ENCODE data around the gene NCOA7. TPM values are rescaled to one million over a fixed set of nuclear protein-coding genes. Genes with fewer than 3 reads are reported as not detected.

Gene NCOA7
- polyA plus RNA-seq, 1 of the 3 experiments (the other 2 are of a cell fraction), result 16.3 TPM

DNA sequence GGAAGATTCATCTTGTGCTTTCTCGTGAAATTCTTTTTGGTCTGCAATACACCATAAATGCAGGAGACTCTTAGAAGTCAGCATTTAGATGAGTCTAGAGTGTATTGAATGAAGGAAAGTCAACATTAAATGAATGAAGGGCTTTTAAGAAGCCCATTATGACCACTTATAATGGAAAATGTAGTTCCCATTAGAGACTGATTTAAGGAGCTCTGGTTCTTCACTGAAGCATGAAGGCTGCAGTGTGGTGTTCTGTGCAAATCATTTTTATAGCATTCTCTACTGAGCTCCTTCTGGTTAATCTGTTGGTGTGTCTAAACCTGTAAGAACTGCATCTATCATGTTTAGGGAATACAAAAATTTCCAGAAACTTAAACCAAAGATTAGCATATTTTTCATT lies 19.7 kb downstream of the NCOA7 start:
- no peak for DNase-seq
- Histone ChIP-seq H2AFZ (ENCODE audit: low read depth) (no peak overlapping the region), H4K20me1 (ENCODE audit: insufficient read depth) (no peaks in the 10 kb centered on the region), H3K4me1 (ENCODE audit: control insufficient read depth in 1 of 2, insufficient read depth in 2 of 2, low read depth in 1 of 2, low read length in 1 of 2) (peaks cover 28 to 35% of the 10 kb centered on the region in 2 experiments; a peak in 3 of 4 replicates), H3F3A (replicated peaks; ENCODE audit: insufficient read depth) (peaks cover 26% of the 10 kb centered on the region), H3K4me3 (ENCODE audit: low read depth in 2 of 2, low read length in 1 of 2) (no peak overlapping the region), H3K79me2 (ENCODE audit: insufficient read depth) (peaks cover 41% of the 10 kb centered on the region), H3K9me2 (no peaks in the 10 kb centered on the region), H3K27ac (ENCODE audit: low read depth in 2 of 2, low read length in 1 of 2) (peak overlapping the region in 1 of 2 experiments; percentile 78; a peak in 2 of 4 replicates), H3K9ac (no peak overlapping the region), H3K36me3 (replicated peaks in 1 of 2; ENCODE audit: control insufficient read depth in 1 of 2, insufficient read depth in 2 of 2, low read length in 1 of 2) (peaks cover 0 to 4% of the 10 kb centered on the region in 2 experiments), H3K27me3 (ENCODE audit: insufficient read depth) (no peaks in the 10 kb centered on the region), H3K9me3 (no peaks in the 10 kb centered on the region), H3K4me2 (no peak overlapping the region)
- TF ChIP-seq USF1 (IDR thresholded peaks at IDR 0.05; ENCODE audit: borderline replicate concordance, low read depth), result no peak
- ChIA-PET CTCF (interaction anchor here (1.6 to 2.4 kb wide), 3 partner anchors 12 to 164 kb away, joined by 4 to 8 read pairs (median 4); no protein-coding TSS in a partner anchor), POLR2A (interaction anchor here (1.3 kb wide), 1 partner anchor 20 kb away, joined by 4 read pairs; the partner anchor contains the start of gene NCOA7)
- 95% methylated on average over 1 of the region's 1 CpG for WGBS (ENCODE audit: low lambda C conversion rate)

- ChIA-PET POLR2A (interaction anchor here (1.3 kb wide), 1 partner anchor 21 kb away, joined by 4 read pairs; the partner anchor contains the start of gene NCOA7), CTCF (interaction anchor here (0.8 to 2.4 kb wide), 4 partner anchors 14 to 146 kb away, joined by 3 to 8 read pairs (median 3); no protein-coding TSS in a partner anchor)
- Histone ChIP-seq H3K9ac (no peak overlapping the region), H3K27me3 (ENCODE audit: insufficient read depth) (no peaks in the 10 kb centered on the region), H3F3A (replicated peaks; ENCODE audit: insufficient read depth) (peaks cover 26% of the 10 kb centered on the region), H3K9me3 (no peaks in the 10 kb centered on the region), H3K4me1 (ENCODE audit: control insufficient read depth in 1 of 2, insufficient read depth in 2 of 2, low read depth in 1 of 2, low read length in 1 of 2) (peaks cover 28 to 38% of the 10 kb centered on the region in 2 experiments; a peak in 3 of 4 replicates), H3K4me2 (no peak overlapping the region), H2AFZ (ENCODE audit: low read depth) (no peak overlapping the region), H3K27ac (ENCODE audit: low read depth in 2 of 2, low read length in 1 of 2) (peak overlapping the region; percentile 78 to 96), H3K9me2 (no peaks in the 10 kb centered on the region), H3K36me3 (replicated peaks in 1 of 2; ENCODE audit: control insufficient read depth in 1 of 2, insufficient read depth in 2 of 2, low read length in 1 of 2) (peaks cover 4% of the 10 kb centered on the region in 2 experiments), H4K20me1 (ENCODE audit: insufficient read depth) (no peaks in the 10 kb centered on the region), H3K4me3 (ENCODE audit: low read depth in 2 of 2, low read length in 1 of 2) (no peak overlapping the region), H3K79me2 (ENCODE audit: insufficient read depth) (peaks cover 36% of the 10 kb centered on the region)
- DNase-seq, result no peak
- TF ChIP-seq, protein P1, sequence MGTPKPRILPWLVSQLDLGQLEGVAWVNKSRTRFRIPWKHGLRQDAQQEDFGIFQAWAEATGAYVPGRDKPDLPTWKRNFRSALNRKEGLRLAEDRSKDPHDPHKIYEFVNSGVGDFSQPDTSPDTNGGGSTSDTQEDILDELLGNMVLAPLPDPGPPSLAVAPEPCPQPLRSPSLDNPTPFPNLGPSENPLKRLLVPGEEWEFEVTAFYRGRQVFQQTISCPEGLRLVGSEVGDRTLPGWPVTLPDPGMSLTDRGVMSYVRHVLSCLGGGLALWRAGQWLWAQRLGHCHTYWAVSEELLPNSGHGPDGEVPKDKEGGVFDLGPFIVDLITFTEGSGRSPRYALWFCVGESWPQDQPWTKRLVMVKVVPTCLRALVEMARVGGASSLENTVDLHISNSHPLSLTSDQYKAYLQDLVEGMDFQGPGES (IDR thresholded peaks at IDR 0.05; ENCODE audit: low read depth, low read length), result no peak
- TF ChIP-seq TCF12 (IDR thresholded peaks at IDR 0.05) (no peak), MEF2A (IDR thresholded peaks at IDR 0.05; ENCODE audit: borderline replicate concordance, low read depth) (no peak), FOSL2 (IDR thresholded peaks at IDR 0.05; ENCODE audit: borderline replicate concordance, low read depth) (no peak), CTCF (IDR thresholded peaks at IDR 0.05) (no peak)
- TF ChIP-seq, protein P2, sequence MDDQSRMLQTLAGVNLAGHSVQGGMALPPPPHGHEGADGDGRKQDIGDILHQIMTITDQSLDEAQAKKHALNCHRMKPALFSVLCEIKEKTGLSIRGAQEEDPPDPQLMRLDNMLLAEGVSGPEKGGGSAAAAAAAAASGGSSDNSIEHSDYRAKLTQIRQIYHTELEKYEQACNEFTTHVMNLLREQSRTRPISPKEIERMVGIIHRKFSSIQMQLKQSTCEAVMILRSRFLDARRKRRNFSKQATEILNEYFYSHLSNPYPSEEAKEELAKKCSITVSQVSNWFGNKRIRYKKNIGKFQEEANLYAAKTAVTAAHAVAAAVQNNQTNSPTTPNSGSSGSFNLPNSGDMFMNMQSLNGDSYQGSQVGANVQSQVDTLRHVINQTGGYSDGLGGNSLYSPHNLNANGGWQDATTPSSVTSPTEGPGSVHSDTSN (IDR thresholded peaks at IDR 0.05), result no peak
- 98% methylated on average over 5 of the region's 5 CpGs for WGBS (ENCODE audit: low lambda C conversion rate)
These were observed 20.5 kb downstream of the NCOA7 start for GRCh38 chr6:125811259-125811658.

Measured in SK-N-SH (cell line).